HG02678 (cell line): Measurements from ENCODE around the gene CAP1.
A peak's percentile ranks its signal among the peaks of the same experiment; 100 is the strongest.
"Not testable (repeated sequence)": the region's sequence is repeated elsewhere in the genome, so short reads cannot be mapped to it uniquely, and the experiment has no call there.

ENCODE experiments used
- ATAC-seq: cut with Tn5 transposase; IDR thresholded peaks from one replicate; pipeline ENCODE4 v1.9.1; 2021; ENCODE audit warnings: mild to moderate bottlenecking, moderate library complexity; ENCODE audit not compliant: unreplicated experiment

The CAP1 gene

GRCh38 chr1:40058097-40058452 lies 17.5 kb downstream of the CAP1 start:
- no peak for ATAC-seq

GRCh38 chr1:40058453-40059337 lies 18.2 kb downstream of the CAP1 start:
- no peak for ATAC-seq

GRCh38 chr1:40059338-40059959 lies 18.9 kb downstream of the CAP1 start:
- peak; percentile 46 for ATAC-seq

GRCh38 chr1:40059960-40060750 lies 19.6 kb downstream of the CAP1 start:
- ATAC-seq: peak; percentile 13

GRCh38 chr1:40064797-40065499 lies 24.4 kb downstream of the CAP1 start:
- ATAC-seq: peak; percentile 80

- ATAC-seq: no peak
Measured at GRCh38 chr1:40067023-40067422, 26.5 kb downstream of the CAP1 start.

GRCh38 chr1:40067851-40068250 lies 27.3 kb downstream of the CAP1 start:
- no peak for ATAC-seq

- no peak for ATAC-seq
Measured at GRCh38 chr1:40072142-40072541, 31.6 kb downstream of the CAP1 start.

GRCh38 chr1:40073062-40073461 lies 32.5 kb downstream of the CAP1 start:
- no peak for ATAC-seq

- no peak for ATAC-seq
Measured at GRCh38 chr1:40075266-40075665, 34.7 kb downstream of the CAP1 start.

- ATAC-seq: no peak
Measured at GRCh38 chr1:40076895-40077312, 36.4 kb downstream of the CAP1 start.

- no peak for ATAC-seq
Measured at GRCh38 chr1:40078512-40079333, 38.2 kb downstream of the CAP1 start.

GRCh38 chr1:40079774-40080400 lies 39.4 kb downstream of the CAP1 start:
- no peak for ATAC-seq

- ATAC-seq: no peak
Measured at GRCh38 chr1:40081871-40082270, 41.3 kb downstream of the CAP1 start.

- not testable (repeated sequence) for ATAC-seq
Measured at GRCh38 chr1:40084750-40085149, 44.2 kb downstream of the CAP1 start.

- no peak for ATAC-seq
Measured at GRCh38 chr1:40090652-40091355, 50.3 kb downstream of the CAP1 start.

GRCh38 chr1:40092241-40092640 lies 51.7 kb downstream of the CAP1 start:
- no peak for ATAC-seq

- no peak for ATAC-seq
Measured at GRCh38 chr1:40092706-40093639, 52.4 kb downstream of the CAP1 start.
